Natural killer cell (primary cell): Measurements from ENCODE around the gene ASIP. TPM values are rescaled to one million over a fixed set of nuclear protein-coding genes. Genes with fewer than 3 reads are reported as not detected.
"Not testable (repeated sequence)": the region's sequence is repeated elsewhere in the genome, so short reads cannot be mapped to it uniquely, and the experiment has no call there.

Source experiments
- ATAC-seq, 3 donors: fragments of 150-1000 bp in 2 of 3; fragments of 200-7000 bp in 1 of 3; cut with Tn5 transposase; 1 replicate in 1 of 3; 2 replicates in 2 of 3; pipeline ENCODE4 v1.10.0; 2021; ENCODE audit warnings: mild to moderate bottlenecking in 2 of 3, moderate library complexity in 2 of 3
- DNase-seq, 2 donors: peaks; one replicate each; pipeline versions ENCODE4 v3.0.0 to v3.0.0-alpha.2; 2013 to 2021; ENCODE audit warnings: mixed read lengths in 1 of 2
- H3K27ac ChIP-seq: one replicate; pipeline ENCODE4 v1.5.1; 2013; ENCODE audit warnings: mild to moderate bottlenecking, low read length
- H3K27me3 ChIP-seq: one replicate; pipeline ENCODE4 v1.6.1; 2013; ENCODE audit warnings: low read length; ENCODE audit not compliant: control insufficient read depth, insufficient read depth
- H3K36me3 ChIP-seq: one replicate; pipeline ENCODE4 v1.6.1; 2013; ENCODE audit warnings: low read length; ENCODE audit not compliant: control insufficient read depth, insufficient read depth
- H3K4me1 ChIP-seq: one replicate; pipeline ENCODE4 v1.6.1; 2013; ENCODE audit warnings: low read length; ENCODE audit not compliant: control insufficient read depth, insufficient read depth
- H3K4me3 ChIP-seq: one replicate; pipeline ENCODE4 v1.5.1; 2013; ENCODE audit warnings: low read length
- H3K9me3 ChIP-seq: one replicate; pipeline ENCODE4 v1.6.1; 2013; ENCODE audit warnings: low read length; ENCODE audit not compliant: control insufficient read depth, insufficient read depth
- H3K27ac Mint-ChIP-seq, 2 donors: one replicate each; pipeline ENCODE4 v1.8.0; 2022; ENCODE audit warnings: mild to moderate bottlenecking in 2 of 2, mixed read lengths in 2 of 2, moderate library complexity in 1 of 2
- H3K27me3 Mint-ChIP-seq, 2 donors: one replicate each; pipeline ENCODE4 v1.8.0; 2022; ENCODE audit warnings: low read depth in 2 of 2, mixed read lengths in 2 of 2
- H3K36me3 Mint-ChIP-seq: one replicate; pipeline ENCODE4 v1.8.0; 2022; ENCODE audit warnings: mixed read lengths
- H3K4me1 Mint-ChIP-seq, 2 donors: one replicate each; pipeline ENCODE4 v1.8.0; 2022; ENCODE audit warnings: mixed read lengths in 2 of 2
- H3K4me3 Mint-ChIP-seq: one replicate; pipeline ENCODE4 v1.8.0; 2022; ENCODE audit warnings: mild to moderate bottlenecking, moderate library complexity, mixed read lengths
- H3K9me3 Mint-ChIP-seq, 2 donors: one replicate each; pipeline ENCODE4 v1.8.0; 2022; ENCODE audit warnings: mixed read lengths in 2 of 2
- CTCF ChIP-seq: fragments of 200-600 bp; IDR thresholded peaks from one replicate; pipeline ENCODE4 v1.8.0; 2022; ENCODE audit warnings: antibody characterized with exemption
- WGBS: methylation state at CpG from one replicate; pipeline ENCODE4 v1.1.7; 2013; ENCODE audit warnings: missing lambda C conversion rate; ENCODE audit not compliant: insufficient coverage; 5-methylcytosine and 5-hydroxymethylcytosine counted together
- intact Hi-C: fragments of 100-400 bp; cut with micrococcal nuclease; formaldehyde crosslinking; loops from one replicate; pipeline ENCODE4 v1.14.2; 2022
- total RNA-seq, 4 donors: library from RNA; stranded (reverse); fragments of 120-200 nt in 1 of 4; gene quantifications; one replicate each; pipeline versions ENCODE4 v1.2.3 to v1.2.4, GENCODE V29; 2013 to 2022

ASIP gene
- total RNA-seq, 3 donors from 2014 or later (not counting 1 experiment from before 2014, with no cell fraction given), result not detected

- no peak overlapping the region for H3K4me3 ChIP-seq
- ATAC-seq (no peak), DNase-seq (no peak)
- no peak overlapping the region for H3K27ac Mint-ChIP-seq
- H3K27me3 Mint-ChIP-seq, result peaks cover 23 to 32% of the 10 kb centered on the region in 2 donors
- H3K9me3 ChIP-seq, result no peaks in the 10 kb centered on the region
- no peak for TF ChIP-seq CTCF
- peak overlapping the region; percentile 70 for H3K4me3 Mint-ChIP-seq
- no peaks in the 10 kb centered on the region for H3K4me1 ChIP-seq
- no peak overlapping the region for H3K27ac ChIP-seq
- WGBS, result no CpG with 5 or more reads among the region's 2 CpGs
- H3K4me1 Mint-ChIP-seq, result peaks cover 9 to 10% of the 10 kb centered on the region in 2 donors
- H3K9me3 Mint-ChIP-seq, result peaks cover 0 to 3% of the 10 kb centered on the region in 2 donors
- intact Hi-C loops, result no loop called here
- H3K36me3 ChIP-seq, result no peaks in the 10 kb centered on the region
- no peaks in the 10 kb centered on the region for H3K36me3 Mint-ChIP-seq
- peaks cover 11% of the 10 kb centered on the region for H3K27me3 ChIP-seq
Measured at GRCh38 chr20:34216382-34216742, 24.9 kb upstream of the ASIP start.

- H3K36me3 ChIP-seq, result no peaks in the 10 kb centered on the region
- no peak overlapping the region for H3K27ac ChIP-seq
- ATAC-seq, result no peak
- H3K4me3 Mint-ChIP-seq, result no peak overlapping the region
- no peak for DNase-seq
- H3K9me3 ChIP-seq, result no peaks in the 10 kb centered on the region
- H3K4me1 Mint-ChIP-seq, result peaks cover 9 to 10% of the 10 kb centered on the region in 2 donors
- peaks cover 24 to 32% of the 10 kb centered on the region in 2 donors for H3K27me3 Mint-ChIP-seq
- no peak for TF ChIP-seq CTCF
- intact Hi-C loops, result no loop called here
- H3K9me3 Mint-ChIP-seq, result no peaks in the 10 kb centered on the region
- peaks cover 5% of the 10 kb centered on the region for H3K27me3 ChIP-seq
- H3K27ac Mint-ChIP-seq, result no peak overlapping the region
- H3K4me3 ChIP-seq, result no peak overlapping the region
- H3K36me3 Mint-ChIP-seq, result no peaks in the 10 kb centered on the region
- no peaks in the 10 kb centered on the region for H3K4me1 ChIP-seq
- 49% methylated on average over 4 of the region's 5 CpGs for WGBS
Measured at GRCh38 chr20:34220561-34220960, 20.7 kb upstream of the ASIP start.

- Mint-ChIP-seq H3K4me1 (no peaks in the 10 kb centered on the region), H3K27me3 (peaks cover 20 to 32% of the 10 kb centered on the region in 2 donors), H3K4me3 (no peak overlapping the region), H3K27ac (no peak overlapping the region), H3K9me3 (no peaks in the 10 kb centered on the region), H3K36me3 (no peaks in the 10 kb centered on the region)
- DNase-seq (no peak), ATAC-seq (no peak)
- WGBS, result 50% methylated on average over 3 of the region's 3 CpGs
- Histone ChIP-seq H3K4me3 (no peak overlapping the region), H3K4me1 (no peaks in the 10 kb centered on the region), H3K36me3 (no peaks in the 10 kb centered on the region), H3K9me3 (no peaks in the 10 kb centered on the region), H3K27me3 (peaks cover 5% of the 10 kb centered on the region), H3K27ac (no peak overlapping the region)
- TF ChIP-seq CTCF, result no peak
- intact Hi-C loops, result no loop called here
Measured at GRCh38 chr20:34222208-34222607, 19.0 kb upstream of the ASIP start.

- H3K36me3 ChIP-seq, H3K4me3 ChIP-seq, ATAC-seq, H3K4me3 Mint-ChIP-seq, DNase-seq, H3K36me3 Mint-ChIP-seq, H3K27ac ChIP-seq, H3K4me1 Mint-ChIP-seq, intact Hi-C loops, H3K27me3 ChIP-seq, H3K9me3 Mint-ChIP-seq, H3K4me1 ChIP-seq, H3K9me3 ChIP-seq, H3K27ac Mint-ChIP-seq: not testable (repeated sequence)
- H3K27me3 Mint-ChIP-seq, result peaks cover 12 to 17% of the 10 kb centered on the region in 2 donors
- no CpG with 5 or more reads among the region's 2 CpGs for WGBS
Measured at GRCh38 chr20:34224251-34224650, 17.0 kb upstream of the ASIP start.
